Adrenal gland (tissue), 12 donors: Measurements from ENCODE around the gene MUC7. TPM values are rescaled to one million over a fixed set of nuclear protein-coding genes. Genes with fewer than 3 reads are reported as not detected.

Source experiments
- DNase-seq, 7 donors: peaks; one replicate each; pipeline ENCODE4 v3.0.0-alpha.2; 2019 to 2020
- H3K27ac ChIP-seq, 5 donors: fragments of 200-600 bp; sonication (generic) in 4 of 5; 1 replicate in 3 of 5; 2 replicates in 2 of 5; pipeline versions ENCODE4 v1.5.1 to v1.8.0; 2016 to 2020; ENCODE audit warnings: mild to moderate bottlenecking in 1 of 5
- H3K27me3 ChIP-seq: fragments of 200-600 bp; 2 replicates; pipeline ENCODE4 v1.8.0; 2021
- H3K36me3 ChIP-seq, 2 donors: fragments of 200-600 bp; replicated peaks in 1 of 2; 1 replicate in 1 of 2; 2 replicates in 1 of 2; pipeline versions ENCODE4 v1.5.1 to v1.8.0; 2018 to 2022
- H3K4me1 ChIP-seq, 2 donors: fragments of 200-600 bp; replicated peaks in 1 of 2; 1 replicate in 1 of 2; 2 replicates in 1 of 2; pipeline versions ENCODE4 v1.5.1 to v1.8.0; 2018 to 2021
- H3K4me3 ChIP-seq, 4 donors: fragments of 200-600 bp; sonication (generic) in 3 of 4; one replicate each; pipeline ENCODE4 v1.5.1; 2016 to 2018
- H3K9me3 ChIP-seq, 3 donors: fragments of 200-600 bp; sonication (generic) in 1 of 3; replicated peaks in 1 of 3; 1 replicate in 2 of 3; 2 replicates in 1 of 3; pipeline versions ENCODE4 v1.5.1 to v1.8.0; 2016 to 2021
- CTCF ChIP-seq, 6 experiments: fragments of 450-650 bp in 4 of 6; fragments of 200-600 bp in 2 of 6; sonication (generic) in 1 of 6; IDR thresholded peaks; 1 replicate in 5 of 6; 2 replicates in 1 of 6; pipeline versions ENCODE4 v1.5.1 to v1.8.0; 2016 to 2021; ENCODE audit warnings: antibody characterized with exemption in 6 of 6, mild to moderate bottlenecking in 2 of 6, moderate library complexity in 1 of 6
- POLR2A ChIP-seq, 2 donors: fragments of 450-650 bp; IDR thresholded peaks; one replicate each; pipeline ENCODE4 v1.6.1; 2017; ENCODE audit warnings: antibody characterized with exemption in 2 of 2, mild to moderate bottlenecking in 2 of 2, moderate library complexity in 1 of 2
- WGBS, 4 donors: extraction: QIAGEN DNeasy Blood & Tissue Kit in 2 of 4; methylation state at CpG; one replicate each; pipeline versions ENCODE4 v1.1.5 to v1.1.7; 2013 to 2017; 5-methylcytosine and 5-hydroxymethylcytosine counted together
- intact Hi-C, 2 donors: fragments of 100-400 bp; cut with DNase I; formaldehyde crosslinking; loops; one replicate each; pipeline versions ENCODE4 v1.14.1 to v1.15.0; 2022 to 2023
- polyA plus RNA-seq, 3 donors: library from polyadenylated mRNA; stranded (reverse); fragments of 200-250 nt in 2 of 3; fragments of 350-450 nt in 1 of 3; fragmentation: Illumina TruSeq in 1 of 3; extraction: RNeasy Lipid Tissue Mini Kit (QIAGEN cat#74804) in 1 of 3; gene quantifications; one replicate each; pipeline ENCODE4 v1.2.3, GENCODE V29; 2013 to 2014
- total RNA-seq, 9 donors: library from RNA; depleted of rRNA in 4 of 9; stranded (reverse); fragments of >200 nt in 4 of 9; fragments of 120-200 nt in 1 of 9; fragmentation: NEBNext Ultra II Directional in 1 of 9; extraction: Animal tissue kit (Norgen Biotek cat#: 25700) in 1 of 9; gene quantifications; one replicate each; pipeline versions ENCODE4 v1.1.0 to v1.2.4, GENCODE V29; 2013 to 2023
- donor health status: healthy with polysubstance abuse.
- donor health status: Bipolar disorder and iron deficiency.
- donor health status: DM: yes; HTN: yes; CAD: no.
- donor health status: DM: no; HTN: no; CAD: no.
- donor health status: DM: no; HTN: no; CAD: no.
- donor health status: DM: yes; HTN: yes; CAD: no.

Gene MUC7
- total and polyA plus RNA-seq, 12 donors = not detected

- TF ChIP-seq POLR2A (IDR thresholded peaks at IDR 0.05) (no peak), CTCF (IDR thresholded peaks at IDR 0.05) (no peak)
- intact Hi-C loops = no loop called here
- Histone ChIP-seq H3K4me3 (no peak overlapping the region), H3K27ac (no peak overlapping the region), H3K9me3 (no peaks in the 10 kb centered on the region), H3K27me3 (no peaks in the 10 kb centered on the region), H3K36me3 (no peaks in the 10 kb centered on the region), H3K4me1 (no peaks in the 10 kb centered on the region)
- DNase-seq = no peak
Measured at GRCh38 chr4:70442474-70442873, 29.5 kb upstream of the MUC7 start.

GRCh38 chr4:70443329-70443728 is 28.7 kb upstream of the MUC7 start:
- 79 to 87% (median 85%) methylated on average over 5 of the region's 5 CpGs for WGBS, 4 donors

GRCh38 chr4:70449220-70449619 is 22.8 kb upstream of the MUC7 start:
- TF ChIP-seq POLR2A (IDR thresholded peaks at IDR 0.05) (no peak), CTCF (IDR thresholded peaks at IDR 0.05) (no peak)
- no peak overlapping the region for H3K4me3 ChIP-seq
- intact Hi-C loops = no loop called here
- no peak for DNase-seq
- H3K27me3 ChIP-seq = no peaks in the 10 kb centered on the region
- H3K9me3 ChIP-seq = no peaks in the 10 kb centered on the region
- 85 to 92% (median 87%) methylated on average over 3 of the region's 3 CpGs for whole genome bisulfite sequencing, 4 donors
- no peaks in the 10 kb centered on the region for H3K4me1 ChIP-seq
- H3K36me3 ChIP-seq = no peaks in the 10 kb centered on the region
- H3K27ac ChIP-seq = no peak overlapping the region

More at GRCh38 chr4:70443329-70443728, 28.7 kb upstream of the MUC7 start:
- no peak for DNase-seq
- TF ChIP-seq POLR2A (IDR thresholded peaks at IDR 0.05) = no peak
- no peak for TF ChIP-seq CTCF (IDR thresholded peaks at IDR 0.05)
- Histone ChIP-seq H3K36me3 (no peaks in the 10 kb centered on the region), H3K4me3 (no peak overlapping the region), H3K27me3 (no peaks in the 10 kb centered on the region), H3K9me3 (no peaks in the 10 kb centered on the region), H3K4me1 (no peaks in the 10 kb centered on the region), H3K27ac (no peak overlapping the region)
- intact Hi-C loops = no loop called here

GRCh38 chr4:70452946-70453345 is 19.1 kb upstream of the MUC7 start:
- TF ChIP-seq CTCF (IDR thresholded peaks at IDR 0.05) (no peak), POLR2A (IDR thresholded peaks at IDR 0.05) (no peak)
- no peak for DNase-seq
- Histone ChIP-seq H3K4me1 (no peaks in the 10 kb centered on the region), H3K36me3 (no peaks in the 10 kb centered on the region), H3K27me3 (no peaks in the 10 kb centered on the region), H3K4me3 (no peak overlapping the region), H3K9me3 (no peaks in the 10 kb centered on the region), H3K27ac (no peak overlapping the region)
- 0 to 38% (median 34%) methylated on average over 1 of the region's 1 CpG for WGBS, 4 donors
- intact Hi-C loops = no loop called here
